GM21723 (cell line): ENCODE measurements around the gene MMP20.
"Not testable (repeated sequence)": the region's sequence is repeated elsewhere in the genome, so short reads cannot be mapped to it uniquely, and the experiment has no call there.

Experiments used
- ATAC-seq: cut with Tn5 transposase; IDR thresholded peaks from one replicate; pipeline ENCODE4 v1.9.1; 2021; ENCODE audit warnings: mild to moderate bottlenecking, moderate library complexity; ENCODE audit not compliant: unreplicated experiment

MMP20 gene

DNA sequence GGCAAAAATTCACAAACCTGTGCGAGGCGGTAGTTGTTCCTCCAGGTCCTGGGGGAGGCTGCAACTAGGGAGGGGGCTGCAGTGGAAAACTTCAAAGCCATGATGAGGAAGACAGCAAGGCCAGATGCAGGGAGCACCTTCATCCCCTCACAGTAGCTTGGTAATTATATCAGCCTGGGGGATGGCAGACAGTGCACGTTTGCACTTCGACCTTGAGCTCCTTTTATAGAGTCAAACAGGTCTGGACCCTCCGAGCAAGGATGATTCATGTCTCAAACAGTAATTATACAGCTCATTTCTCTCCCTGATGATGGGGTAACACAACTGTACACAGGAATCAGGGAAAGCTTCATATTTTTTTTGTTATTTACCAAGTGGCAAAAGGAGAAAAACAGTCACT, at the start of gene MMP20:
MMP20 (minus strand) TSS at position 156 of the 400 bp plus-strand sequence; CDS start at position 143, 13 bp downstream.
- ATAC-seq = no peak

DNA sequence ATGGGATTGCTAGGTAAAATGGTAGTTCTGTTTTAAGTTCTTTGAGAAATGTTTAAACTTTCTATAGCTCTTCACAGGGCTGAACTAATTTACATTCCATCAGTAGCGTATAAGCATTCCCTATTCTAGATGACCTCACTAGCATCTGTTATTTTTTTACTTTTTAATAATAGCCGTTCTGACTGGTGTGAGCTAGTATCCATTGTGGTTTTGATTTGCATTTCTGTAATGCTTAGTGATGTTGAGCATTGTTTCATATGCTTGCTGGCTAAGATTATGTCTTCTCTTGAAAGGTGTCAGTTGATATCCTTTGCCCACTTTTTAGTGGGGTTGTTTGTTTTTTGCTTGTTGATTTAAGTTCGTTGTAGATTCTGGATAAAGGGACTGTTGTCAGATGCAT, 44.5 kb upstream of the MMP20 start:
- peak; percentile 49 for ATAC-seq

DNA sequence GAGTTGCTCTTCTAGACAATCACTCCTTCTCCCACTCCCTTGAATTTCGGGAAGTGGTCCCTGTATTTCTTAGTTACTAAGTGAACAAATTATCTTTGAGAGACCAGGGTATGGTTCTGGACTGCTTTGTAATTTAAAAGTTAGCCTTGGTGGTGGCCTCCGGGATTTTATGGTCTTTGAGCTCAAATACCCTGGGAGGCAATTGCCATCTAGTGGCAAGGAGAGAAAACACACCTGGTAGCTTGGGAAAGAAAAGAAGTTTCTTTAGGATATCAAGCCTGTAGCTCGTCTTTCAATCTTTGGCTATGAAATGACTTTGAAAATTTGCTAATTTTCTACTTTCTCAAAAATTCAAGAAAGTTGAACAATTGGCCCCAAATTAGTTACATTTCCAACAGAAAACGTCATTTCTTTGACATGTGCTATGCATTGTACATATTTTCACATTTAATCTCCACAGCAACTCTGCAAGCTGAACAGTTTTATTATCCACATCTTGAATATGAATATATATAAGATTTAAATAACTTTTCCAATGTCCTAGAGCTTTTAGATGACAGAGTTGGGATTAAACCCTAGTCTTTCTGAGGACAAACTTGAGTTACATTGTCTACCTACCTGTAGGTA, 41.3 kb upstream of the MMP20 start:
- ATAC-seq = peak; percentile 63

DNA sequence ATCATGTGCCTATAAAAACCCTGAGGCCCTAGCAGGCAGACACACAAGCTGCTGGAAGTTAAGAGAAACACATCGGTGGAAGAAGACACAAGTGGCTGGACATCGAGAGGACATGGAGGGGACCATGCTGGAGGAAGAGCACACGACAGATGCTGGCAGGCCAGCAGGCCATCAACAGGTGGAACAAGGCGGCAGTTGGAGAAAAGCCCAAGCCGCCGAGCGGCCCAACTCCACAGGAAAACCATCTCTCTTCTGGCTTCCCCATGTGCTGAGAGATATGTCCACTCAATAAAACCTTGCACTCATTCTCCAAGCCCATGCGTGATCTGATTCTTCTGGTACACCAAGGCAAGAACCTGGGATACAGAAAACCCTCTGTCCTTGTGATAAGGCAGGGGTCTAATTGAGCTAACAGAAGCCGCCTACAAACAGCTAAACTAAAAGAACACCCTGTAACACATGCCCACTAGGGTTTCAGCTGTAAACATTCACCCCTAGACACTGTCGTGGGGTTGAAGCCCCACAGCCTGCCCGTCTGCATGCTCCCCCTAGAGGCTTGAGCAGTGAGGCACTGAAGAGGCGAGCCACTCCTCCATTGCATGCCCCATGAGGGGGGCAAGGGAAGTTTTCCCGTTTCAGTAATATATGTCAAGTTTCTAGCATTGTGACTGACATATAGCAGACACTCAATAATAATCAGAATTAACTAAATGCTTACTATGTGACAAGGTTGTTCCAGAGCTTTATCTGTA, 39.0 kb upstream of the MMP20 start:
- ATAC-seq = peak; percentile 49

DNA sequence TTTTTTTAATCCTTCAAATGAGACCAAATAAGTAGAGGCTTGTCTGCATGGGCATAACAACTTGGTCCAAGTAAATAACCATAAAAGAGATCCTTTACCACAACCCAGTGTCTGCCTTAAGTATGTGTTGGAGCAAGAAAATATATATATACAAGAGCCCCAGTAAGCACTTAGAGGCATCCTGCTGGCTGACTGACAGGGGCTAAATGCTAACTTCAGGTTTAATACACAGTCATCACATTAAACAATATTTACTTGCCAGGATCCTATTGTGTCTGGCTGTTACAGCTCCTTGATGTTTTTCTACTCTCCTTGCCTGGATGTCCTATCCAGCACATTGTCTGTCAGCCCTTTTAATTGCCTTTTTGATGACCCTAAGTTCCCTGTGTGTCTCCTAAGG, 37.5 kb upstream of the MMP20 start:
- ATAC-seq = no peak

GRCh38 chr11:102661040-102661439, 35.9 kb upstream of the MMP20 start:
- no peak for ATAC-seq

GRCh38 chr11:102656528-102656927, 31.4 kb upstream of the MMP20 start:
- ATAC-seq = no peak

DNA sequence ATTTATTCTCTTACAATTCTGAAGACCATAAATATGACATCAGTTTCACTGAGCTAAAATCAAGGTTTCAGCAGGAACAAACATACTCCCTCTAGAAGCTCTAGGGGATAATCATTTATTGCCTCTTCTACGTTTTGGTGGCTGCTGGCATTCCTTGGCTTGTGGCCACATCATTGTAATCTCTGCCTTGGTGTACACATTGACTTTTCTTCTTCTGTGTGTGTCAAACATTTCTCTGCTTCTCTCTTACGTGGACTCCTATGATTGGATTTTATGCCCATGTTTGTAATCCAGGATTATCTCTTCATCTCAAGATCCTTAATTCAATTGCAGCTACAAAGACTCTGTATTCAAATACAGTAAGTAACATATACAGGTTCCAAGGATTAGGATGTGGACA, 30.4 kb upstream of the MMP20 start:
- ATAC-seq = no peak

- no peak for ATAC-seq
Observed at GRCh38 chr11:102654761-102655160, 29.6 kb upstream of the MMP20 start.

DNA sequence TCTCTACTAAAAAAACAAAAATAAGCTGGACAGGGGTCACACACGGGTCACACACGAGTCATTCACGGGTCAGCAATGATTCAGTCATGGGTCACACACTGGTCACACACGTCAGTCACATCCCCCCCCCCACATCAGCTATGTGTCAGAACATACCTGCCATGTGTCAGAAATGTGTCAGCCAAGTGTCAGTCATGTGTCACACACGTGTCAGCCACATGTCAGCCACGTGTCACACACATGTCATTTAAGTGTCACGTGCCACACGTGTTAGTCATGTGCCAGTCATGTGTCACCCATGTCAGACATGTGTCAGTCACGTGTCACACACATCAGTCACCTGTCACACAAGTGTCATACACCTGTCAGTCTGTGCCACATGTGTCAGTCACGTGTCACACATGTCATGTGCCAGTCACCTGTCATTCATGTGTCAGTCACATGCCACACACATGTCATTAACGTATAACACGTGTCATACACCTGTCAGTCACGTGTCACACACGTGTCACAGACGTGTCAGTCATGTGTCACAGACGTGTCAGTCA, 28.7 kb upstream of the MMP20 start:
- ATAC-seq = no peak

- no peak for ATAC-seq
Observed at GRCh38 chr11:102647430-102647829, 22.3 kb upstream of the MMP20 start.

DNA sequence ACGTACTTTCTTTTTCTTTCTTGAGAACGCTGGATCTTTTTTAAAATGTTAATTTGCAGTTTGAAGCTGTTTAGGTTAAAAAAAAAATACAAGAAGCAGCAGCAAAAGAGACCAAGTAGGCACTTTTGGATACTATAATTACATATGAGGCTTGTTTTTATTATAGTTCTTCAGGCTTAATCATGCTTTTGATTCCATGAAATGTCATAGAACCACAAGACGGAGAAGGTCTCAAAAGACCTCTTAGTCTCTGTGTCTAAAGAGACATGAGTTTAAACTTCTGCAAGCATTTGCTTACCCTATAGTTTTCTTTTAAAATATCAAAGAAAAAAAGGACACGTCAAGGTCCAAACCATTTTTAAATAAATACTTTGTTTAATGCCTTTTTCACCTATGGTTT, 18.8 kb upstream of the MMP20 start:
- ATAC-seq = no peak

GRCh38 chr11:102640946-102641345, 15.8 kb upstream of the MMP20 start:
- no peak for ATAC-seq

- ATAC-seq = no peak
Observed at GRCh38 chr11:102639656-102640055, 14.5 kb upstream of the MMP20 start.

GRCh38 chr11:102637731-102638130, 12.6 kb upstream of the MMP20 start:
- no peak for ATAC-seq

DNA sequence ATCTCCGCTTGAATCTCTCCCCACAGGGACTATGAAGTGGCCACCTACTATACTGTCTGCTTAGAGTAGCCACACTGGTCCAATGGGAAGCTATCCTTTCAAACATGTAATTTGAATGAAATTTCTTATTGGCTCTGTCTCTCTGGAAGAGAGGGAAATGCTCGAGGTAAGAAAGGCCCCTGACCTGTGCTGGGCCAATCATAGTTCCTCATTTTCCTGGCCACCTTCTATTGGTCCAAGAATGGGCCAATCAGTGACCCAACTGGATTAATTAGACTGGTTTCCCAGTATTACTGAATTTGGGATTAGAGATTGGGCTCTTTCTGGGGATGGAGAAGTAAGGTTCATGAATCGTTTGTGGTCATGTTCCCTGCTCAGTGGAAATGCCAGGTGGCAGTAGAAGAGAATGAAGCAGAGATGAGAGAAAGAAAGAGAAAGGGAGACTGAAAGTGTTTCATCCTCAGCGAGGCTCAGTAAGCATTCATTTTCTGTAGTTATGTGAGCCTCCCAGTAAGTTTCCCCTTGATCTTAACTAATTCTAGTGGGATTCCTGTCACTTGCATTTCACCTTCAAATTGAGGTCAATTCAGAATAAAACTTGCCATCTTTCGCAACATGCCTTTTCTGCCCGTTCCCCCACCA, 8.4 kb upstream of the MMP20 start:
- ATAC-seq = no peak

GRCh38 chr11:102632026-102632425, 6.9 kb upstream of the MMP20 start:
- ATAC-seq = no peak

- ATAC-seq = no peak
Observed at GRCh38 chr11:102630598-102631448, 5.7 kb upstream of the MMP20 start.

DNA sequence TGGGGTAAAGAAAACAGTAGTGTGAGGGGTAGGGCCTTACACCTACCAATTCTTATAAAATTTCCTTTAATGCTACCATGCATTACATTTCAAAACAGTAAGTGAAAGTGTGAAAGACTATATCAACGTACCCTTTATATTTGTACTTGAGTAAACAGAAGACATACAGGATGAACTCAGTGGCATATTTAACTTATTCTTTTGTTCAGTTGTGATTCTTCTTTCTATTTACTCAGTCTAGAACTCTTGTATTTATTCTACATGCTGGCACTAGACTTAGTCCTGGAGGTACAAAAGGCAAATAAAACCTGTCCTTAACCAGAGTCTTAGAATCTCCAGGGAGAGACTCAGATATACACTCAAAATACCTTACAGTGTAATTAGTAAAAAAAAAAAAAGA, 4.8 kb upstream of the MMP20 start:
- not testable (repeated sequence) for ATAC-seq

- ATAC-seq = no peak
Observed at GRCh38 chr11:102626676-102627075, 1.5 kb upstream of the MMP20 start.

DNA sequence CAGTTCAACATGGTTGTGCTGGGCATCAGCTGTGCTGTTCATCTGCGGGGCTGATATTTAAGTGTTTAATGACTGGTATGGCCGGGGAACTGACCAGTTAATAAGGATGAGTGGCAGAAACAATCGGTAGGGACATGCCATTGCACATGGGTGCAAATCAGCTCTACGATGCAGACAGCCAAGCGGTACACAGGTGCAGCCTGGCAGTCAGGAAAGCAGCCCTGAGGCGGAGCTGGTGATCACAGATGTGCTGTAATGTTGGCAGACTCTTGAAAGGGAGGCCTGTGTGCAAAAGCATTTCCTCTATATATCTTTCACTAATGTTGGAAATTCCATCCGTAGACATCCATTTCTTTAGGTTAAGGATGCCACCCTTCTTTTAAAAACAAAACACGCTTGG, 1.1 kb downstream of the MMP20 start:
- no peak for ATAC-seq
